H9 (cell line): ENCODE measurements around the gene MIOS. TPM values are rescaled to one million over a fixed set of nuclear protein-coding genes. Genes with fewer than 3 reads are reported as not detected.

Experiments
- DNase-seq: peaks from one replicate; pipeline ENCODE4 v3.0.0-alpha.2; 2017
- H2AFZ ChIP-seq: one replicate; pipeline ENCODE4 v1.6.1; 2013; ENCODE audit warnings: mild to moderate bottlenecking, low read length, control low read depth, moderate library complexity
- H2AK5ac ChIP-seq: 2 replicates; pipeline ENCODE4 v1.6.1; 2013; ENCODE audit warnings: low read length, control low read depth, mixed read lengths; ENCODE audit not compliant: insufficient read length
- H2BK120ac ChIP-seq: one replicate; pipeline ENCODE4 v1.6.1; 2013; ENCODE audit warnings: low read depth, mild to moderate bottlenecking, low read length, control low read depth, inconsistent platforms; ENCODE audit not compliant: poor library complexity, severe bottlenecking
- H2BK12ac ChIP-seq: 2 replicates; pipeline ENCODE4 v1.6.1; 2013; ENCODE audit warnings: low read length, control low read depth, mixed read lengths, low read depth; ENCODE audit not compliant: insufficient read length
- H2BK15ac ChIP-seq: 2 replicates; pipeline ENCODE4 v1.6.1; 2013; ENCODE audit warnings: low read depth, low read length, control low read depth
- H2BK20ac ChIP-seq: one replicate; pipeline ENCODE4 v1.6.1; 2013; ENCODE audit warnings: low read depth, mild to moderate bottlenecking, low read length, control low read depth, inconsistent platforms; ENCODE audit not compliant: poor library complexity, severe bottlenecking
- H2BK5ac ChIP-seq: 2 replicates; pipeline ENCODE4 v1.6.1; 2013; ENCODE audit warnings: low read length, control low read depth, mixed read lengths; ENCODE audit not compliant: insufficient read length
- H3K14ac ChIP-seq: 2 replicates; pipeline ENCODE4 v1.6.1; 2013; ENCODE audit warnings: low read length, control low read depth; ENCODE audit not compliant: insufficient read depth
- H3K18ac ChIP-seq: 2 replicates; pipeline ENCODE4 v1.6.1; 2013; ENCODE audit warnings: low read depth, mild to moderate bottlenecking, mixed read lengths, low read length, control low read depth; ENCODE audit not compliant: insufficient read length
- H3K23ac ChIP-seq: 2 replicates; pipeline ENCODE4 v1.6.1; 2013; ENCODE audit warnings: low read length, control low read depth, mixed read lengths, low read depth; ENCODE audit not compliant: insufficient read length
- H3K23me2 ChIP-seq: 2 replicates; pipeline ENCODE4 v1.6.1; 2013; ENCODE audit warnings: low read depth, mild to moderate bottlenecking, mixed read lengths, low read length, control low read depth; ENCODE audit not compliant: insufficient read length, poor library complexity, severe bottlenecking
- H3K27ac ChIP-seq: 2 replicates; pipeline ENCODE4 v1.5.1; 2013; ENCODE audit warnings: low read length, control low read depth, mixed read lengths, low read depth; ENCODE audit not compliant: insufficient read length
- H3K27me3 ChIP-seq: 2 replicates; pipeline ENCODE4 v1.6.1; 2013; ENCODE audit warnings: low read length, control low read depth, inconsistent platforms; ENCODE audit not compliant: insufficient read depth
- H3K4ac ChIP-seq: 2 replicates; pipeline ENCODE4 v1.6.1; 2013; ENCODE audit warnings: low read depth, mild to moderate bottlenecking, control low read depth, inconsistent platforms, low read length, moderate library complexity
- H3K4me1 ChIP-seq: 2 replicates; pipeline ENCODE4 v1.6.1; 2013; ENCODE audit warnings: low read length, control low read depth, inconsistent platforms; ENCODE audit not compliant: insufficient read depth
- H3K4me2 ChIP-seq: 2 replicates; pipeline ENCODE4 v1.6.1; 2013; ENCODE audit warnings: low read length, control low read depth, mixed read lengths; ENCODE audit not compliant: insufficient read length, insufficient read depth
- H3K56ac ChIP-seq: 2 replicates; pipeline ENCODE4 v1.6.1; 2013; ENCODE audit warnings: low read depth, mild to moderate bottlenecking, mixed read lengths, low read length, control low read depth; ENCODE audit not compliant: insufficient read length
- H3K79me1 ChIP-seq: 2 replicates; pipeline ENCODE4 v1.6.1; 2013; ENCODE audit warnings: low read depth, mild to moderate bottlenecking, moderate library complexity, low read length, control low read depth, inconsistent platforms; ENCODE audit not compliant: insufficient read depth, poor library complexity, severe bottlenecking
- H3K79me2 ChIP-seq: 2 replicates; pipeline ENCODE4 v1.6.1; 2013; ENCODE audit warnings: low read length, control low read depth, inconsistent platforms; ENCODE audit not compliant: insufficient read depth
- H3K9ac ChIP-seq: 2 replicates; pipeline ENCODE4 v1.6.1; 2013; ENCODE audit warnings: low read length, control low read depth, mixed read lengths; ENCODE audit not compliant: insufficient read length; ENCODE audit errors: extremely low read depth
- H3K9me3 ChIP-seq: one replicate; pipeline ENCODE4 v1.6.1; 2013; ENCODE audit warnings: low read depth, low read length, inconsistent platforms; ENCODE audit not compliant: control insufficient read depth
- H3T11ph ChIP-seq: one replicate; pipeline ENCODE4 v1.6.1; 2013; ENCODE audit warnings: mild to moderate bottlenecking, low read length, control low read depth, inconsistent platforms
- H4K20me1 ChIP-seq: one replicate; pipeline ENCODE4 v1.6.1; 2013; ENCODE audit not compliant: control insufficient read depth, insufficient read length, insufficient read depth
- H4K5ac ChIP-seq: 2 replicates; pipeline ENCODE4 v1.6.1; 2013; ENCODE audit warnings: low read depth, mild to moderate bottlenecking, mixed read lengths, low read length, control low read depth; ENCODE audit not compliant: insufficient read length
- H4K8ac ChIP-seq: replicated peaks from 2 replicates; pipeline ENCODE4 v1.6.1; 2013; ENCODE audit warnings: low read length, control low read depth, mixed read lengths, low read depth; ENCODE audit not compliant: insufficient read length
- H4K91ac ChIP-seq: 2 replicates; pipeline ENCODE4 v1.6.1; 2013; ENCODE audit warnings: low read depth, mild to moderate bottlenecking, moderate library complexity, mixed read lengths, low read length, control low read depth; ENCODE audit not compliant: insufficient read length
- H3K27ac Mint-ChIP-seq, 3 experiments: 2 replicates in 2 of 3; 3 replicates in 1 of 3; pipeline ENCODE4 v1.8.0; 2020 to 2021; ENCODE audit warnings: mixed read lengths in 3 of 3, mild to moderate bottlenecking in 1 of 3, moderate library complexity in 1 of 3
- H3K27me3 Mint-ChIP-seq: 2 replicates; pipeline ENCODE4 v1.8.0; 2021; ENCODE audit warnings: low read depth, mild to moderate bottlenecking, moderate library complexity, mixed read lengths
- H3K36me3 Mint-ChIP-seq, 3 experiments: 2 replicates in 2 of 3; 3 replicates in 1 of 3; pipeline ENCODE4 v1.8.0; 2020 to 2021; ENCODE audit warnings: low read depth in 3 of 3, mixed read lengths in 3 of 3; ENCODE audit not compliant: insufficient read depth in 1 of 3
- H3K4me1 Mint-ChIP-seq, 2 experiments: 2 replicates each; pipeline ENCODE4 v1.8.0; 2020; ENCODE audit warnings: mixed read lengths in 2 of 2
- H3K4me3 Mint-ChIP-seq, 2 experiments: 2 replicates in 1 of 2; 3 replicates in 1 of 2; pipeline ENCODE4 v1.8.0; 2020 to 2021; ENCODE audit warnings: mild to moderate bottlenecking in 2 of 2, mixed read lengths in 2 of 2, moderate library complexity in 1 of 2
- H3K9me3 Mint-ChIP-seq, 2 experiments: 2 replicates in 1 of 2; 3 replicates in 1 of 2; pipeline ENCODE4 v1.8.0; 2020; ENCODE audit warnings: mild to moderate bottlenecking in 2 of 2, mixed read lengths in 2 of 2, moderate library complexity in 1 of 2
- WGBS: extraction: QIAGEN DNeasy Blood & Tissue Kit; methylation state at CpG from one replicate; pipeline ENCODE4 v1.1.7; 2013; ENCODE audit warnings: missing lambda C conversion rate, low lambda C conversion rate, mixed read lengths; ENCODE audit not compliant: insufficient read length; ENCODE audit errors: extremely low coverage; 5-methylcytosine and 5-hydroxymethylcytosine counted together
- total RNA-seq: library from RNA; stranded (reverse); gene quantifications from 2 replicates; pipeline ENCODE4 v1.2.1, GENCODE V29; 2021
- TF ChIP-seq, protein P1 (sequence below): fragments of 200-600 bp; sonication (generic); conservative IDR thresholded peaks from 3 replicates; pipeline ENCODE4 v1.8.0; 2021; ENCODE audit warnings: antibody characterized with exemption, mild to moderate bottlenecking

MIOS gene
- total RNA-seq, 1 experiment from 2014 or later: 46.4 TPM

DNA sequence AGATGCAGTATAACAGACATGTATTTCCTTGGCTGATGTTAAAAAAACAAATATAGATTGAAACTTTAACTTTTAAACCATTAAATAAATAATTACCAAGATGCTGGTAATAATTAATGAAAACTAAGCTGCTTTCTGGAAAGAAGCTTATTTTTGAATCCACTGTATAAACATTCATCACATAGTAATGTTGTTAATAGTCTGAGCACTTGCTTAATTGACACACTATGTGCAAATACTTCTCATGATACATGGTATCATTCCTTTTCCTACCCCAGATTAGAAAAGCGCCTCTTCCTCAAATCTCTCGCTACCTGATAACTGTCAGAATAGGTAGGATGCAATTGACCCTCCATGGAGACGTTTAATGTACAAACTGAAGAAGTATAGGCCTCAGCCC, 16.0 kb upstream of the MIOS start:
- Histone ChIP-seq H3K23me2 (no peaks in the 10 kb centered on the region), H3K18ac (no peak overlapping the region), H3K9me3 (no peaks in the 10 kb centered on the region), H3K9ac (no peak overlapping the region), H3K56ac (no peak overlapping the region), H2BK20ac (no peak overlapping the region), H4K91ac (no peak overlapping the region), H2BK120ac (no peak overlapping the region), H3K14ac (no peak overlapping the region), H3K4me1 (no peaks in the 10 kb centered on the region), H3K27me3 (no peaks in the 10 kb centered on the region), H3K79me2 (no peaks in the 10 kb centered on the region), H4K5ac (no peak overlapping the region), H2BK12ac (no peak overlapping the region), H4K20me1 (no peaks in the 10 kb centered on the region), H2BK15ac (no peak overlapping the region), H3K27ac (no peak overlapping the region), H3K79me1 (no peaks in the 10 kb centered on the region), H3T11ph (no peak overlapping the region), H4K8ac (no peak overlapping the region), H2BK5ac (no peak overlapping the region), H2AFZ (no peak overlapping the region), H3K4me2 (no peak overlapping the region), H3K23ac (no peak overlapping the region), H2AK5ac (no peak overlapping the region), H3K4ac (no peak overlapping the region)
- no CpG with 5 or more reads among the region's 3 CpGs for WGBS
- Mint-ChIP-seq H3K9me3 (no peaks in the 10 kb centered on the region), H3K4me1 (peaks cover 0 to 8% of the 10 kb centered on the region in 2 experiments; a peak in 1 of 4 replicates), H3K36me3 (no peaks in the 10 kb centered on the region), H3K27me3 (no peaks in the 10 kb centered on the region), H3K27ac (no peak overlapping the region), H3K4me3 (no peak overlapping the region)
- TF ChIP-seq, protein P1, sequence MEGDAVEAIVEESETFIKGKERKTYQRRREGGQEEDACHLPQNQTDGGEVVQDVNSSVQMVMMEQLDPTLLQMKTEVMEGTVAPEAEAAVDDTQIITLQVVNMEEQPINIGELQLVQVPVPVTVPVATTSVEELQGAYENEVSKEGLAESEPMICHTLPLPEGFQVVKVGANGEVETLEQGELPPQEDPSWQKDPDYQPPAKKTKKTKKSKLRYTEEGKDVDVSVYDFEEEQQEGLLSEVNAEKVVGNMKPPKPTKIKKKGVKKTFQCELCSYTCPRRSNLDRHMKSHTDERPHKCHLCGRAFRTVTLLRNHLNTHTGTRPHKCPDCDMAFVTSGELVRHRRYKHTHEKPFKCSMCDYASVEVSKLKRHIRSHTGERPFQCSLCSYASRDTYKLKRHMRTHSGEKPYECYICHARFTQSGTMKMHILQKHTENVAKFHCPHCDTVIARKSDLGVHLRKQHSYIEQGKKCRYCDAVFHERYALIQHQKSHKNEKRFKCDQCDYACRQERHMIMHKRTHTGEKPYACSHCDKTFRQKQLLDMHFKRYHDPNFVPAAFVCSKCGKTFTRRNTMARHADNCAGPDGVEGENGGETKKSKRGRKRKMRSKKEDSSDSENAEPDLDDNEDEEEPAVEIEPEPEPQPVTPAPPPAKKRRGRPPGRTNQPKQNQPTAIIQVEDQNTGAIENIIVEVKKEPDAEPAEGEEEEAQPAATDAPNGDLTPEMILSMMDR: no peak
- no peak for DNase-seq
